B cell (primary cell): ENCODE data around the gene SH3GL1. TPM values are rescaled to one million over a fixed set of nuclear protein-coding genes. Genes with fewer than 3 reads are reported as not detected.

Experiments
- ATAC-seq: fragments of 200-7000 bp; cut with Tn5 transposase; one replicate; pipeline ENCODE4 v1.10.0; 2021; ENCODE audit warnings: low read depth, mild to moderate bottlenecking, moderate number of reproducible peaks, moderate library complexity
- CTCF ChIA-PET: fragments of 350-600 bp; sonication (Branson Sonifier 250); formaldehyde crosslinking; loops from one replicate; lab custom pipeline; 2021; ENCODE audit warnings: antibody characterized with exemption, inconsistent platforms; lab: Charles Lee
- POLR2A ChIA-PET: fragments of 350-600 bp; sonication (Branson Sonifier 250); formaldehyde crosslinking; loops from one replicate; lab custom pipeline; 2021; ENCODE audit warnings: antibody characterized with exemption; lab: Charles Lee
- DNase-seq: peaks from one replicate; pipeline ENCODE4 v3.0.0; 2013
- H2AFZ ChIP-seq: 2 replicates; pipeline ENCODE4 v1.6.1; 2012; ENCODE audit warnings: mild to moderate bottlenecking, low read depth, low read length; ENCODE audit not compliant: insufficient read depth, poor library complexity, severe bottlenecking
- H3K27ac ChIP-seq, 2 donors: 1 replicate in 1 of 2; 2 replicates in 1 of 2; pipeline ENCODE4 v1.5.1; 2012 to 2013; ENCODE audit warnings: low read length in 2 of 2, mild to moderate bottlenecking in 2 of 2, moderate library complexity in 1 of 2
- H3K27me3 ChIP-seq, 4 experiments: fragments of 200-600 bp in 1 of 4; sonication (generic) in 1 of 4; replicated peaks in 1 of 4; 1 replicate in 2 of 4; 2 replicates in 2 of 4; pipeline versions ENCODE4 v1.6.1 to v1.7.0; 2013 to 2016; ENCODE audit warnings: low read length in 3 of 4, mild to moderate bottlenecking in 2 of 4, mixed read lengths in 1 of 4, moderate library complexity in 1 of 4; ENCODE audit not compliant: insufficient read depth in 4 of 4, control insufficient read depth in 3 of 4; ENCODE audit errors: control extremely low read depth in 1 of 4
- H3K36me3 ChIP-seq, 2 experiments: replicated peaks in 1 of 2; 1 replicate in 1 of 2; 2 replicates in 1 of 2; pipeline versions ENCODE4 v1.6.1 to v1.7.1; 2013; ENCODE audit warnings: low read length in 1 of 2; ENCODE audit not compliant: insufficient read depth in 2 of 2, control insufficient read depth in 1 of 2; ENCODE audit errors: control extremely low read depth in 1 of 2, extremely low read depth in 1 of 2
- H3K4me1 ChIP-seq, 2 donors: fragments of 200-600 bp in 1 of 2; sonication (generic) in 1 of 2; 1 replicate in 1 of 2; 2 replicates in 1 of 2; pipeline versions ENCODE4 v1.5.1 to v1.6.1; 2013 to 2017; ENCODE audit warnings: low read length in 2 of 2; ENCODE audit not compliant: control insufficient read depth in 2 of 2, insufficient read depth in 2 of 2
- H3K4me2 ChIP-seq: replicated peaks from 2 replicates; pipeline ENCODE3; 2012; ENCODE audit warnings: mild to moderate bottlenecking, low read depth, low read length; ENCODE audit not compliant: poor library complexity, severe bottlenecking
- H3K4me3 ChIP-seq, 5 experiments: fragments of 200-600 bp in 1 of 5; sonication (generic) in 1 of 5; 1 replicate in 3 of 5; 2 replicates in 2 of 5; pipeline versions ENCODE4 v1.5.1 to v1.7.0; 2011 to 2016; ENCODE audit warnings: low read length in 4 of 5, mild to moderate bottlenecking in 4 of 5, low read depth in 2 of 5, control low read depth in 1 of 5, moderate library complexity in 1 of 5; ENCODE audit not compliant: insufficient read depth in 1 of 5; ENCODE audit errors: control extremely low read depth in 1 of 5, extremely low read depth in 1 of 5
- H3K79me2 ChIP-seq: fragments of 200-600 bp; sonication (generic); one replicate; pipeline ENCODE4 v1.6.0; 2016; ENCODE audit warnings: low read length; ENCODE audit not compliant: control insufficient read depth, insufficient read depth
- H3K9ac ChIP-seq: fragments of 200-600 bp; sonication (generic); 2 replicates; pipeline ENCODE4 v1.6.1; 2017; ENCODE audit warnings: mild to moderate bottlenecking, low read length, moderate library complexity
- H3K9me3 ChIP-seq, 3 donors: one replicate each; pipeline versions ENCODE4 v1.6.1 to v1.7.1; 2013; ENCODE audit warnings: low read length in 2 of 3; ENCODE audit not compliant: control insufficient read depth in 2 of 3, insufficient read depth in 1 of 3; ENCODE audit errors: control extremely low read depth in 1 of 3
- H4K20me1 ChIP-seq: 2 replicates; pipeline ENCODE4 v1.6.0; 2012; ENCODE audit warnings: mild to moderate bottlenecking, low read length; ENCODE audit not compliant: insufficient read depth, control insufficient read depth, poor library complexity, severe bottlenecking
- H3K27ac Mint-ChIP-seq: one replicate; pipeline ENCODE4 v1.8.0; 2021; ENCODE audit warnings: mixed read lengths
- H3K27me3 Mint-ChIP-seq: one replicate; pipeline ENCODE4 v1.8.0; 2021; ENCODE audit warnings: mixed read lengths
- H3K4me1 Mint-ChIP-seq: one replicate; pipeline ENCODE4 v1.8.0; 2021; ENCODE audit warnings: mixed read lengths
- H3K4me3 Mint-ChIP-seq: one replicate; pipeline ENCODE4 v1.8.0; 2021; ENCODE audit warnings: mixed read lengths
- H3K9me3 Mint-ChIP-seq: one replicate; pipeline ENCODE4 v1.8.0; 2022; ENCODE audit warnings: mixed read lengths; ENCODE audit not compliant: insufficient read depth
- CTCF ChIP-seq: fragments of 200-600 bp; IDR thresholded peaks from one replicate; pipeline ENCODE4 v1.8.0; 2022; ENCODE audit warnings: antibody characterized with exemption, mild to moderate bottlenecking
- EZH2 ChIP-seq: IDR thresholded peaks from 2 replicates; pipeline ENCODE4 v1.6.1; 2012; ENCODE audit warnings: borderline replicate concordance, low read depth, mild to moderate bottlenecking, moderate library complexity, low read length; ENCODE audit not compliant: insufficient read depth, poor library complexity, severe bottlenecking
- WGBS: methylation state at CpG from one replicate; pipeline ENCODE4 v1.1.5; 2013; ENCODE audit warnings: missing lambda C conversion rate; ENCODE audit not compliant: insufficient coverage; 5-methylcytosine and 5-hydroxymethylcytosine counted together
- intact Hi-C: fragments of 100-400 bp; cut with micrococcal nuclease; formaldehyde crosslinking; loops from one replicate; pipeline ENCODE4 v1.10.0; 2022
- polyA plus RNA-seq: library from polyadenylated mRNA; depleted of rRNA; stranded (reverse); fragments of >200 nt; gene quantifications from 2 replicates; pipeline ENCODE4 v1.2.3, GENCODE V29; 2012
- total RNA-seq, 2 donors: library from RNA; stranded (reverse); fragments of 120-200 nt in 1 of 2; gene quantifications; 1 replicate in 1 of 2; 2 replicates in 1 of 2; pipeline versions ENCODE4 v1.2.3 to v1.2.4, GENCODE V29; 2013 to 2022

SH3GL1 gene
- total and polyA plus RNA-seq, 2 donors (not counting 1 experiment from before 2014, with no cell fraction given): 37.2 to 42.4 TPM

- Mint-ChIP-seq H3K9me3 (no peaks in the 10 kb centered on the region), H3K4me3 (peak overlapping the region; percentile 85), H3K27me3 (no peaks in the 10 kb centered on the region), H3K4me1 (peaks cover 30% of the 10 kb centered on the region), H3K27ac (no peak overlapping the region)
- intact Hi-C loops: no loop called here
- peaks cover 18 to 40% of the 10 kb centered on the region in 2 donors for H3K4me1 ChIP-seq
- H3K36me3 ChIP-seq: no peaks in the 10 kb centered on the region
- TF ChIP-seq CTCF: no peak
- no peak for TF ChIP-seq EZH2
- H3K9me3 ChIP-seq: no peaks in the 10 kb centered on the region
- peaks cover under 1% of the 10 kb centered on the region for H3K79me2 ChIP-seq
- H3K4me2 ChIP-seq: peak overlapping the region; percentile 67
- peak overlapping the region in 1 of 2 donors; percentile 78 for H3K27ac ChIP-seq
- H3K4me3 ChIP-seq: no peak overlapping the region
- ATAC-seq: no peak
- DNase-seq: peak; percentile 19
- H4K20me1 ChIP-seq: no peaks in the 10 kb centered on the region
- WGBS: 97% methylated on average over 27 of the region's 28 CpGs
- no peak overlapping the region for H3K9ac ChIP-seq
- no peak overlapping the region for H2AFZ ChIP-seq
- ChIA-PET CTCF (no interaction called here), POLR2A (interaction anchor here (0.7 kb wide), 1 partner anchor 1246 kb away, joined by 3 read pairs; no protein-coding TSS in a partner anchor)
- no peaks in the 10 kb centered on the region for H3K27me3 ChIP-seq
These were observed 32.7 kb upstream of the SH3GL1 start for GRCh38 chr19:4432918-4433506.
